Brain pericyte (primary cell): ENCODE results near the gene ATXN1.

ENCODE experiments used
- DNase-seq: peaks from one replicate; pipeline ENCODE4 v3.0.0-alpha.2; 2012; ENCODE audit warnings: low read depth, low spot score

ATXN1 gene

GRCh38 chr6:16256781-16257180 lies 504.5 kb downstream of the ATXN1 start:
- no peak for DNase-seq

- no peak for DNase-seq
Measured at GRCh38 chr6:16254535-16254934, 506.7 kb downstream of the ATXN1 start.

GRCh38 chr6:16253399-16254144 lies 507.7 kb downstream of the ATXN1 start:
- DNase-seq: no peak

- DNase-seq: no peak
Measured at GRCh38 chr6:16252686-16253299, 508.5 kb downstream of the ATXN1 start.

- no peak for DNase-seq
Measured at GRCh38 chr6:16251706-16252105, 509.6 kb downstream of the ATXN1 start.

GRCh38 chr6:16249971-16250370 lies 511.3 kb downstream of the ATXN1 start:
- DNase-seq: no peak
